Fibroblast of mammary gland (primary cell): ENCODE measurements around the gene PPP2R5D.

Experiments
- DNase-seq: peaks from one replicate; pipeline ENCODE4 v3.0.0-alpha.2; 2010; ENCODE audit warnings: low read depth
- H3K4me3 ChIP-seq: 2 replicates; pipeline ENCODE4 v1.5.1; 2011; ENCODE audit warnings: low read depth, mild to moderate bottlenecking, low read length, moderate library complexity; ENCODE audit not compliant: control insufficient read depth
- CTCF ChIP-seq: conservative IDR thresholded peaks from 2 replicates; pipeline ENCODE4 v1.5.1; 2011; ENCODE audit warnings: low read depth, low read length, inconsistent platforms; ENCODE audit not compliant: control insufficient read depth, insufficient read depth

Gene PPP2R5D

GRCh38 chr6:43034190-43034525, 49.8 kb downstream of the PPP2R5D start:
- no peak overlapping the region for H3K4me3 ChIP-seq
- no peak for TF ChIP-seq CTCF
- no peak for DNase-seq

DNA sequence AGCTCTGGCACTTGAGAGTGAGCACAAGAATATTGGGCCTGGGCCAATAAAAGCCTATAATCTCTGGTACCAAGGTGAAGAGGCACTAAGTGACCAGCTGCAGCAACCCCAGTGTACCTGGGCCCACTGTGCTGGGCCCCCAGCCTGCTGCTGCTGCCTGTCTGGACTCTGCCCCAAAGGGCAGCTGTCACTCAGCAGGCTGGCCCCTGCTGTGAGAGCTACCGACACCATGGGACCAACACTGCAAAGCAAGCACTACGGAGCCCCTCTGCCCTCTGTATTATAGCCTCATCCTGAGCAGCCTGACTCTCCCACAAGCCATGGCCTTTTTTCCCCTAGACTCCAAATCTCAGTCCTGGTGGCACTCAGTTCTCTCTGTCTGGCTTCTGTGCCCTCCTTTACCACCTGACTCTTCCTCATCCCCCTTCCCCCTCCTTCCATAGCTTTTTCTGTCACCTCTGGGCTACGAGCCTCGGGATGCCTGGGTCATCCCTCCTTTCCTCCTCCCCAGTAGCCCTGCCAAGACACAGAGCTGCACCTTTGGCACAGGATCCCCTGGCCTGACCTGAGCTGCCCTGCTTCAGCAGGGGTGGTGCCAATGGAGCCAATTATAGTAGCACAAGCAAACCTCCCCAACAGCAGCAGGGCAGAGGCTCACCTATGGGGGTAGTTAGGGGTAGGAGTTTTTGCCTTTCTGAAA, 51.3 kb downstream of the PPP2R5D start:
- no peak for TF ChIP-seq CTCF
- DNase-seq: no peak

DNA sequence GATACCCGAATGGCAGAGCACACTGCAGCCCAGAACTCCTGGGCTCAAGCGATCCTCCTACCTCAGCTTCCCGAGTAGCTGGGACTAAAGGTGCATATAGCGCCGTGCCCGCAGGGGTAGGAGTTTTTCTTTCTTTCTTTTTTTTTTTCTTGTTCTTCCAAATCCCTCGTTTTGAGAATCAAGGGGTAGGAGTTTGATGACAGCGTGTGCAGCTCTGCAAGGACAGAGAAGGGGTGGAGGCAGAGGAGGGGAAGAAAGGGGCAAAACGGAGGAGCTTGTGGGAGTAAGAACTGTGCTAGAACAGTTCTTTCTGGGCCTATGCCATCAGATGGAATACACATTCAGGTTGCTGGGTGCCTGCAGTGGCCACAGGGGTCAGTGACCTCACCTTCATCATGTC, 52.3 kb downstream of the PPP2R5D start:
- DNase-seq: no peak
- no peak for TF ChIP-seq CTCF
- no peak overlapping the region for H3K4me3 ChIP-seq

More for the DNA sequence above, 51.3 kb downstream of the PPP2R5D start:
- no peak overlapping the region for H3K4me3 ChIP-seq

- H3K4me3 ChIP-seq: no peak overlapping the region
- no peak for DNase-seq
- TF ChIP-seq CTCF: no peak
Measured at GRCh38 chr6:43037197-43037596, 52.8 kb downstream of the PPP2R5D start.

GRCh38 chr6:43037706-43038105, 53.3 kb downstream of the PPP2R5D start:
- TF ChIP-seq CTCF: no peak
- no peak overlapping the region for H3K4me3 ChIP-seq
- DNase-seq: no peak

GRCh38 chr6:43038727-43039126, 54.4 kb downstream of the PPP2R5D start:
- DNase-seq: no peak
- TF ChIP-seq CTCF: no peak

More at GRCh38 chr6:43038727-43039126, 54.4 kb downstream of the PPP2R5D start:
- no peak overlapping the region for H3K4me3 ChIP-seq
